Hematopoietic multipotent progenitor cell treated with erythropoietin and hydrocortisone succinate and interleukin-3 and kit ligand, for 4 days (in vitro differentiated cells): ENCODE data around the gene EVPL.
"Not testable (repeated sequence)": the region's sequence is repeated elsewhere in the genome, so short reads cannot be mapped to it uniquely, and the experiment has no call there.

Source experiments
- DNase-seq: peaks from one replicate; pipeline ENCODE4 v3.0.0-alpha.2; 2015

EVPL gene

GRCh38 chr17:76046064-76046463 is 19.0 kb upstream of the EVPL start:
- no peak for DNase-seq

- DNase-seq: not testable (repeated sequence)
These were observed 17.4 kb upstream of the EVPL start for GRCh38 chr17:76044475-76045007.

GRCh38 chr17:76042868-76043267 is 15.8 kb upstream of the EVPL start:
- not testable (repeated sequence) for DNase-seq

- DNase-seq: no peak
These were observed 13.3 kb upstream of the EVPL start for GRCh38 chr17:76040376-76040775.

GRCh38 chr17:76039121-76039520 is 12.0 kb upstream of the EVPL start:
- DNase-seq: no peak

- no peak for DNase-seq
These were observed 10.9 kb upstream of the EVPL start for GRCh38 chr17:76038050-76038449.

GRCh38 chr17:76036497-76037261 is 9.6 kb upstream of the EVPL start:
- DNase-seq: no peak

- DNase-seq: peak; percentile 79
These were observed 7.6 kb upstream of the EVPL start for GRCh38 chr17:76034428-76035350.

- no peak for DNase-seq
These were observed 6.0 kb upstream of the EVPL start for GRCh38 chr17:76033139-76033538.

- DNase-seq: no peak
These were observed 5.6 kb upstream of the EVPL start for GRCh38 chr17:76032780-76033108.

GRCh38 chr17:76032073-76032779 is 5.1 kb upstream of the EVPL start:
- DNase-seq: peak; percentile 38

GRCh38 chr17:76026714-76027158 is 370 bp downstream of the EVPL start:
- DNase-seq: no peak

GRCh38 chr17:76025294-76025693 is 1.8 kb downstream of the EVPL start:
- no peak for DNase-seq

- no peak for DNase-seq
These were observed 2.8 kb downstream of the EVPL start for GRCh38 chr17:76024353-76024752.

GRCh38 chr17:76023900-76024237 is 3.2 kb downstream of the EVPL start:
- DNase-seq: no peak

GRCh38 chr17:76022973-76023899 is 3.9 kb downstream of the EVPL start:
- DNase-seq: no peak

- DNase-seq: no peak
These were observed 4.8 kb downstream of the EVPL start for GRCh38 chr17:76022285-76022684.

- no peak for DNase-seq
These were observed 7.2 kb downstream of the EVPL start for GRCh38 chr17:76019833-76020467.

GRCh38 chr17:76018801-76019200 is 8.3 kb downstream of the EVPL start:
- DNase-seq: no peak

GRCh38 chr17:76018340-76018680 is 8.8 kb downstream of the EVPL start:
- no peak for DNase-seq

GRCh38 chr17:76017481-76018339 is 9.4 kb downstream of the EVPL start:
- no peak for DNase-seq
